ENCODE results near the gene RTN3. TPM values are rescaled to one million over a fixed set of nuclear protein-coding genes. Genes with fewer than 3 reads are reported as not detected.

Gene RTN3
- total RNA-seq, 3 donors from 2014 or later (not counting 1 experiment from before 2014, with no cell fraction given) = 36.9 to 43.0 (median 37.6) TPM

- no peaks in the 10 kb centered on the region for H3K27me3 ChIP-seq (ENCODE audit: control insufficient read depth, insufficient read depth, low read length)
- no peak for DNase-seq
- intact Hi-C loops (cut with micrococcal nuclease) = no loop called here
- peaks cover 9% of the 10 kb centered on the region for H3K4me1 ChIP-seq (ENCODE audit: control insufficient read depth, insufficient read depth, low read length)
- Mint-ChIP-seq H3K4me3 (no peak overlapping the region), H3K9me3 (no peaks in the 10 kb centered on the region), H3K27me3 (ENCODE audit: low read depth in 2 of 2) (no peaks in the 10 kb centered on the region), H3K4me1 (peaks cover 6 to 14% of the 10 kb centered on the region in 2 donors), H3K27ac (no peak overlapping the region), H3K36me3 (no peaks in the 10 kb centered on the region)
- no peak for TF ChIP-seq CTCF (IDR thresholded peaks at IDR 0.05)
- no peaks in the 10 kb centered on the region for H3K9me3 ChIP-seq (ENCODE audit: control insufficient read depth, insufficient read depth, low read length)
- no peaks in the 10 kb centered on the region for H3K36me3 ChIP-seq (ENCODE audit: control insufficient read depth, insufficient read depth, low read length)
- no peak for ATAC-seq
- no peak overlapping the region for H3K4me3 ChIP-seq (ENCODE audit: low read length)
- 85% methylated on average over 2 of the region's 4 CpGs for WGBS (ENCODE audit: insufficient coverage)
- H3K27ac ChIP-seq (ENCODE audit: low read length) = no peak overlapping the region
Measured at GRCh38 chr11:63673579-63673978, 7.7 kb upstream of the RTN3 start.

GRCh38 chr11:63680834-63681320 lies 423 bp upstream of the RTN3 start:
- no peak for TF ChIP-seq CTCF (IDR thresholded peaks at IDR 0.05)
- DNase-seq (no peak), ATAC-seq (no peak)
- 19% methylated on average over 17 of the region's 18 CpGs for WGBS (ENCODE audit: insufficient coverage)
- Mint-ChIP-seq H3K27me3 (ENCODE audit: low read depth in 2 of 2) (peaks cover 0 to 3% of the 10 kb centered on the region in 2 donors), H3K9me3 (no peaks in the 10 kb centered on the region), H3K36me3 (no peaks in the 10 kb centered on the region), H3K4me3 (peak overlapping the region; percentile 97), H3K4me1 (peaks cover 28 to 30% of the 10 kb centered on the region in 2 donors), H3K27ac (peak overlapping the region; percentile 84 to 86)
- Histone ChIP-seq H3K27ac (ENCODE audit: low read length) (peak overlapping the region; percentile 13), H3K4me1 (ENCODE audit: control insufficient read depth, insufficient read depth, low read length) (peaks cover 14% of the 10 kb centered on the region), H3K36me3 (ENCODE audit: control insufficient read depth, insufficient read depth, low read length) (no peaks in the 10 kb centered on the region), H3K27me3 (ENCODE audit: control insufficient read depth, insufficient read depth, low read length) (no peaks in the 10 kb centered on the region), H3K9me3 (ENCODE audit: control insufficient read depth, insufficient read depth, low read length) (no peaks in the 10 kb centered on the region), H3K4me3 (ENCODE audit: low read length) (peak overlapping the region; percentile 66)
- intact Hi-C loops (cut with micrococcal nuclease) = loop anchor here (1.0 kb wide), 1 partner anchor 10 kb away; the partner anchor contains the start of gene ATL3

GRCh38 chr11:63682066-63683021 lies 1.0 kb downstream of the RTN3 start:
- Histone ChIP-seq H3K27me3 (ENCODE audit: control insufficient read depth, insufficient read depth, low read length) (no peaks in the 10 kb centered on the region), H3K9me3 (ENCODE audit: control insufficient read depth, insufficient read depth, low read length) (no peaks in the 10 kb centered on the region), H3K4me3 (ENCODE audit: low read length) (peak overlapping the region; percentile 66), H3K4me1 (ENCODE audit: control insufficient read depth, insufficient read depth, low read length) (peaks cover 14% of the 10 kb centered on the region), H3K27ac (ENCODE audit: low read length) (peak overlapping the region; percentile 78), H3K36me3 (ENCODE audit: control insufficient read depth, insufficient read depth, low read length) (no peaks in the 10 kb centered on the region)
- peak overlapping the region; percentile 97 for H3K4me3 Mint-ChIP-seq
- peak in 1 of 2 donors; percentile 27 for DNase-seq
- no peaks in the 10 kb centered on the region for H3K36me3 Mint-ChIP-seq
- whole genome bisulfite sequencing (ENCODE audit: insufficient coverage) = 9% methylated on average over 19 of the region's 19 CpGs
- peak overlapping the region; percentile 84 to 86 for H3K27ac Mint-ChIP-seq
- no peak for TF ChIP-seq CTCF (IDR thresholded peaks at IDR 0.05)
- H3K9me3 Mint-ChIP-seq = no peaks in the 10 kb centered on the region
- H3K4me1 Mint-ChIP-seq = peaks cover 28 to 30% of the 10 kb centered on the region in 2 donors
- peaks cover 0 to 3% of the 10 kb centered on the region in 2 donors for H3K27me3 Mint-ChIP-seq (ENCODE audit: low read depth in 2 of 2)
- ATAC-seq = no peak
- intact Hi-C loops (cut with micrococcal nuclease) = no loop called here
